Embryonic facial prominence (tissue), 1 donor: ENCODE data around the gene PEMT.

Experiments used
- DNase-seq: peaks from one replicate; pipeline ENCODE4 v3.0.0-alpha.2; 2016; ENCODE audit errors: extremely low spot score

Gene PEMT

DNA sequence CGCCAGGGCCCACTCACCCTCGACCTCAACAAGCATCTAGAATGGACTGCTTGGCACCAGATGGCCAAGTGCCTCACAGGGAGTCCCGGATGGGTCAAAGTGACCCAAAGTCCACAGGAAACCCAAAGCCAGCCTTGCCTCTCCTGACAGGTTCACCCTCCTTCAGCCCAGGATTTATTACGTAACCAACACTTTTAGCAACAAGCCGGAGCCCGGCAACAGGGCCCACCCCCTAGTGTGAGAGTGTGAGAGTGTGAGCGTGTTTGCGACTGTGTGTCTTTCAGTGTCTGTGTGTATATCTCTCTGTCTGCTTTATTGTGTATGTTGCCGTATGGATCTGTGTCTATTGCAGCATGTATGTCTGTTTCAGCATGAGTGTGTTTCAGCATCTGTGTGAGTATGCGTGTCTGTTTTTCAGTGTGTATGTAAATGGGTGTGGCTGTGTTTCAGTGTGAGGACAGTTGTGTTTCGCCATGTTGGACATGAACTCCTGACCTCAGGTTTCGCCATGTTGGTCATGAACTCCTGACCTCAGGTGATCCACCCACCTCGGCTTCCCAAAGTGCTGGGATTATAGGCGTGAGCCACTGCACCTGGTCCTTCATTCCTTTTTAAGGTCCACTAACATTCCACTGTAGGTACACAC is 13.7 kb upstream of the PEMT start:
- DNase-seq: no peak

DNA sequence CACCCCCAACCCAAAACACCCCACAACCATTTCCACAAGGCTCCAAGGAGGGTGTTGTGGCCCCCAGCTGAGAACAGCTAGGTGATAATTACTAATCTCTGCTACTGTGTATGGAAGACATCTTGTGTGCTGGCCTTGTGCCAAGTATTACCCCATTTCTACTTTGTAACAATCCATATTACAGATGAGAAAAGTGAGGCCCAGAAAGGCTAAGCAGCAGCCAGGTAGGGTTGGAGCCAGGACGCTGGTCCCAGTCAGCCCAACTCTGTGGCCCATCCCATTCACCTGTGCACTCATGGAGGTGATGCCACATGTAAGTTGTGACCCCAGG is 12.4 kb upstream of the PEMT start:
- no peak for DNase-seq

DNA sequence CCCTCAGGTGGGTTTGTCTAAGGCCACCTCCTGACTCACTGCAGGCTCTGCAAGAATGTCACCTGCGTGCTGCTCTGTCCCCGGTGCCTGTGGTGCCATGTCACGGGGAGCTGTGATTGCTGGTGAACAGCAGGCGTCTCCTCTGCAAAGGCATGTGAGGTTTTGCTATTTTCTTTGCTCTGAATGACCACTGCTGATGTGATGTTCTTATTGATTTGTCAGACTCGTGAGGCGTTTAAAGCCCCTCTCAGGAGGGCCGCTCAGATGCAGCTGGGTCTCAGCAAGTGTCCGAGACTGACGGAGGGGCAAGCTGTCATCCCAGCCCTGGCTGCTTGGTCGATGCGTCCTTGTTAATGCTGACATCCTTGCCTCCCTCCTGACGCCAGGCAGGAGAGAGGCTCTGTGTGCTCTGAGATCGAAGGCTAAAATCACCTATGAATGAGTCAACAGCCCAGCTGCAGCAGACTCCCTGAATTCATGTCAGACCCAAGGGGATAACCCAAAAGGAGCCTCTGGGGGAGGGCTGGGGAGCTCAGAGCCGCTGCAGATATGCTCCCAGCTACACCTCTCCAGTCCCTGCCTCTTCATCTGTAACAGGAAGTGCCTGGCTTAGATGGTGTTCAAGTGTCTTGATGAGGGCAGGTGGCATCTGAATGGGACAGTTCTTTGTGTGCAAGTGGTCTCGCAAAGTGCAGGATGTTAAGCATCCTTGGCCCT is 11.8 kb upstream of the PEMT start:
- DNase-seq: no peak

- no peak for DNase-seq
These were observed 8.5 kb upstream of the PEMT start for GRCh38 chr17:17599965-17600364.

- DNase-seq: no peak
These were observed 6.5 kb upstream of the PEMT start for GRCh38 chr17:17598003-17598402.

DNA sequence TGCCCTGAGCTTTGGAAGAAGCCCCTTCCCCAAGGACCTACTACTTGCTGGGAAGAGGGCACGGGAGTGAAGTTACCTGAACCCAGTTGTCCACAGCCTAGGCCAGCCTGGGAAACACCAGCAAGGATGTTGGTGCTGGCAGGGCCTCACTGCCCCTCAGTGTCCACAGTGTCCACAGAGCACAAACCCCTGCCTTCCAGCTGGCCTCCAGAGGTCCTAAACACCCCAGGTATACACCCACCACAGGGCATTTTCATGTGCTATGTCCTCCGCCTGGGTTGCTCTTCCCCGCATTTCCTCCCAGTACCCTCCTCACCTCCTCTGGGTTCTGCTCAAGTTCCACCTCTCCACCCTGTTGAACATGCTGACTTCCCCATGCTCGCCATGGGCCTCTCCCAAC is 4.2 kb upstream of the PEMT start:
- DNase-seq: no peak

DNA sequence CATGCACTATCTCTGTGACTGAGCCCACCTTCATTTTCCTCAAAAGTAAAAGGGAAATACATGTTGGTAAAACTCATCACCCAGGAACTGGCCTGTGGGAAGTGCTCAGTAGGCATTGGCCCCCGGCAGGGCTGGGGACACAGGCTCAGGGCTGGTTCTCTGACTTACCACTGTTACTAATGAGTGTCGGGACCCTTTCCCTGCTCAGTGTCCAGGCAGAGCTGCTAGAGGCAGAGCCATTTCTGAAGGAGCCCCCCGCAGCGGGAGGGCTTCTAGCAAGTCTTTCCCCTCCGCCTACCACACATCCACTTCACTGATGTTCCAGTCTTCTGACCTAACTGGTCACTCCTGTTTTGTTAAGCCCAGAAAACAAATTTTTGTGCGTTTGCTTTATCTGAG is 1.7 kb upstream of the PEMT start:
- no peak for DNase-seq

GRCh38 chr17:17590883-17591354 is 589 bp downstream of the PEMT start:
- DNase-seq: no peak

DNA sequence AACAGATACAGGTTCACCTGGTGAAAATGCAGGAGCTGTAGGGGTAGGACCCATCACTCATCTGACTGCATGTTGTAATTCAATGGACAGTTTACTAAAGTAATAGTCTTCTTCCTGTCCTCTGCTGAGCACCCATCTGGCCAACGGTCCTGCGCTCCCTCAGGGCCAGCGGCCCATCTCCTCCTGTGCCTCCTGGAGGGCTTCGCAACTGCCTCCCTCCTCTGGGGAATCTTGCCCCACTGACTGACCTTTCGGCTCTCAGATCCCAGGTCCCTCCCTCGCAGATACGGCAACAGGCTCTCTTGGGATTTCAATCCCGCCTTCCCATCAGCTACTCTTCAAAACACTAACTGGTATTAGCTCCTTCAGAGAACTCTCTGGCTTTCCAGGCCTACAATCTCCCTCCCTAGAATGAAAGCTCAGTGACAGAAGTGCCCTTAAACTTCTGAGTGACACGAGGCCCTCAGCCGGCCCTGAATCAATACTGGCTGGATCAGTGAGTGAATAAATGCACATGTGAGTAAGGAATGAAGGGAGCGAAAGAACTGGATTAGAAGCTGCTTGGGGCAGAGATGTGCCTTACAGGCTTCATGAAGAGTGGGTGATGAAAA is 1.3 kb downstream of the PEMT start:
- DNase-seq: no peak

GRCh38 chr17:17587614-17588337 is 3.7 kb downstream of the PEMT start:
- DNase-seq: no peak

DNA sequence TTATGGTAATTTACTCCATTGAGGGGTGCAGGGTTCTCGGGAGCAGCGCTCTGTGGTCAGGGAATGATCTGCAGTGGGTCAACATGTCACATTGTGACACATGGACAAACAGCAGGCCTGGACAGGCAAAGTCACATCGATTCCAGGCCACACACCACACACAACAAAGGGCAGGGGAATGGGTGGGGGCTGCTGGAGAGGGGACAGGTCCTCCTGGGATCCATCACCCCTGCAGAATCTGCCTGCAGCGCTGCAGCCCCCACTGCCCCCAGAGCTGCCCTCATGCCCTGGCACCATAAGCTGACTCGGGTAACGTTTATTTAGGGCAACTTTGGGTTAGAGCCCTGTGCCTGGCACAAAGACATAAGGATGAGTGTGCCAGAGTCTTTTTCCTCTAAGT is 9.1 kb downstream of the PEMT start:
- no peak for DNase-seq

GRCh38 chr17:17581509-17581908 is 10.0 kb downstream of the PEMT start:
- no peak for DNase-seq

DNA sequence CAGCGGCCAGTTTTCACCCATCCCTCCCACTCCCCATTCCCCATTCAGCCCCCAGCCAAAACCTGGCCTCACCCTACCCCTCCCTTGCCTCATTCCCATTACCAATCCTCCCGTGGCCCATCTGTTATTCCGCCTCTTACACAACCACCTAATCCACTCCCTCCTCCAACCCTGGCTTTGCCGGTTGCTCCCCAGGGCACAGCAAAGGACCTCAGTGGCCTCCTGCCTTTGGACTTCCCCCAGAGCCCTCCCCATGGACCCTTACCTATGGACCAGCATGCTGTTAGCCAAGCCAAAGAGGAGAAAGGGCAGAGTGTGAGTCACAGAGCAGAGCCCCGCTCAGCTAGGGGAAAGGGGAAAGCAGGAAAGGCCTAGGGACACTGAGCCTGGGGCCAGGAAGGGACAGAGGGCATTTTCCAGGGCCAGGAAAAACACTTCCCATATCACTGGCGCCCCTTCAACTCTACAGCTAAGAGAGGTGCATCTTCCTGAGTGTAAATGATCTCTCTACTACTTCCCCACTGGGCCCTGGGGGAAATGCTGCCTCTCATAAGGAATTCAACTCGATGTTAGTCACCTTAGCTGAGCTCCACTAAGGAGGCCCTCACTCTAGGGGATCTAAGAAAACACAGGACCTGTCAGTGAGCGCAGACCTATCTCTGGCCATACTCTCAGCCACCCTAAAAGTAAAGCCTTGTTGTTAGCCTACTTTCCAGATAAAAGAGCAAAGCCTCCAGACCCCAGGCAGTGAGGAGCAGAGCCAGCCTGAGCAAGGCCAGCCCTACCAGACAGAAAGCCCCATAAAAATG is 10.6 kb downstream of the PEMT start:
- DNase-seq: no peak

- no peak for DNase-seq
These were observed 11.8 kb downstream of the PEMT start for GRCh38 chr17:17579691-17580090.

- no peak for DNase-seq
These were observed 14.1 kb downstream of the PEMT start for GRCh38 chr17:17577373-17577772.

DNA sequence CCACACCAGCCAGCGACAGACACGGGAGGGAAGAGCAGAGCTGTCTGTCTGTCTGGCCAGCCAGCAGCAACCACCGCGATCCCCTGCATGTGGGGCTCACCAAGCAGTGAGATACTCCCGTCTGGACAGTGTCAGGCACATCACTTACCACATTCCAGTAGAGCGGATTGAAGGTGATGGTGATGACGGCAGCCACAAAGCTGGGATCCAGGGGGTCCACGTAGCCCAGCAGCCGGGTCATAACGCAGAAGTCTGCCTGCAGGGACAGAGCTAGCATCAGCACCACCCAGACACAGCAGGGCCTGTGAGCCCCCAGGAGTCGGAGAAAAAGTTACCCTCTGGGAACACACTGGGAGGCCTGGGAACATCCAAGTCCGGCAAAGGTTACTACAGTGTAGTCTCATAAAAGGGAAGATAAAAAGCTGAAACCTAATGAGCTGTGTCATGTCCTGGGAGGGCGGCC is 14.7 kb downstream of the PEMT start:
- DNase-seq: no peak

DNA sequence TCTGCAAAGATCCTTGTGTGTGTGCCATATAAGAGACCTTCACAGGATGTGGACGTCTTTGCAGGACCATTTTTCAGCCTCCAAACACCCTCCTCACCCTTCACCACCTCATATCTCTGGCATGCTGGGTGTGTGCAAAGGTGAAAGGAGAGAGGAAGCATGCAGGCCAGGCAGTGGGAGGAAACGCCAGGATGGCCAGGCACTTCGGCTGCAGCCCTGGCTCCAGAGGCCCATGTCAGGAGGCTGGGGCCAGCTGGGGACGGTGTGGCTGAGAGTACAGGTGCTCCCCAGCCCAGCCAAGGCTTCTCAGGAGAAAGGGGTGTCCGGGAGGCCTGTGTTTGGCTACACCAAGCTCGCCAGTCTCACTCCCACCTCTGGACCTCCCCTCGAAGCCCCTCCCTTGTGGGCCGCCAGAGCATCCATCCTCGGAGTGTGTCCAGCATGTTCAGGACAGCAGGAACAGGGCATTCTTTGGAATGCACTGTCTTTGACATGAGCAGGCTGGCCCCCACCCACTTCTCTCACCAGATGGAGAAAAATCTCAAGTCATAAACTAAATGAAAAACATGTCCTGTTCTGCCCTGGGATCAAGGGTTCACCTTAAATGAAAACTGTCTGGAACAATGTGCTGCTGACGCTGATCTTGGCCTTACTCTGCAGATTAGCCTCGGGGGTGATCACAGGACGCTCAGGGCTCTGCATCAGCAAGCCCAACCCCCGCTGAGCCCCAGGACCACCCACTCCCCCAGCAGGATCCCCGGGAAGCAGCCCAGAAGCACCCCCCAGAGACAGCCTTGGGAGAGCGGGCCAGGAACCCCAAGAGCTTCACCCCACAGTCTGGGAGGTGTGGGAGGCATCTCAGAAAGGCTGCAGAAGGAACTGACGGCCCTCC is 15.9 kb downstream of the PEMT start:
- no peak for DNase-seq

DNA sequence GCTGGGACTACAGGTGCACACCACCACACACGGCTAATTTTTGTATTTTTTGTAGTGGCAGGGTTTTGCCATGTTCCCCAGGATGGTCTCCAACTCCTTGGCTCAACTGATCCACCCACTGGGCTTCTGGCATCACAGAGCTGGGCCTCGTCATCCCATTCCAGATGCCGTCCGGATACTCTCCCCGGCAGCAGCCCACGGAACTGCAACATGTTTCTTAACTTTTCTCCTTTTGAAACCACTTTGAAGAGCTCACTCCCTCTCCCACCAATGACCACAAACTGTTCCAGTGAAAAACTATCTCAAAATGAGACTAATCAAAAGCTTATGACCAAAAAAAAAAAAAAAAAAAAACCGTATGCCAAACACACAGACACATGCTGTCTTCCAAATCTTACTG is 17.6 kb downstream of the PEMT start:
- DNase-seq: no peak

GRCh38 chr17:17572010-17572785 is 19.3 kb downstream of the PEMT start:
- DNase-seq: no peak
